Activated T-cell treated with anti-CD3 and anti-CD28 coated beads, Interleukin-2, amount 50 U/mL, for 72 hours (primary cell): ENCODE measurements around the gene GMPR. TPM values are rescaled to one million over a fixed set of nuclear protein-coding genes. Genes with fewer than 3 reads are reported as not detected.
A peak's percentile ranks its signal among the peaks of the same experiment; 100 is the strongest.
"Not testable (repeated sequence)": the region's sequence is repeated elsewhere in the genome, so short reads cannot be mapped to it uniquely, and the experiment has no call there.

Experiments used
- ATAC-seq, 2 donors: fragments of 150-1000 bp; cut with Tn5 transposase; replicated peaks in 1 of 2; 2 replicates each; pipeline ENCODE4 v1.10.0; 2021; ENCODE audit warnings: moderate library complexity in 2 of 2, mild to moderate bottlenecking in 1 of 2
- DNase-seq, 2 donors: peaks; one replicate each; pipeline ENCODE4 v3.0.0; 2021 to 2022; ENCODE audit warnings: mixed read lengths in 1 of 2
- H3K27ac Mint-ChIP-seq: one replicate; pipeline ENCODE4 v1.8.0; 2022; ENCODE audit warnings: mild to moderate bottlenecking, moderate library complexity, mixed read lengths
- H3K27me3 Mint-ChIP-seq: one replicate; pipeline ENCODE4 v1.8.0; 2022; ENCODE audit warnings: low read depth, mixed read lengths
- H3K36me3 Mint-ChIP-seq, 2 donors: one replicate each; pipeline ENCODE4 v1.8.0; 2022; ENCODE audit warnings: mixed read lengths in 2 of 2, mild to moderate bottlenecking in 1 of 2; ENCODE audit not compliant: insufficient read depth in 2 of 2
- H3K4me1 Mint-ChIP-seq: one replicate; pipeline ENCODE4 v1.8.0; 2022; ENCODE audit warnings: low read depth, mixed read lengths
- H3K4me3 Mint-ChIP-seq, 2 donors: one replicate each; pipeline ENCODE4 v1.8.0; 2022; ENCODE audit warnings: mild to moderate bottlenecking in 2 of 2, mixed read lengths in 2 of 2, moderate library complexity in 2 of 2
- H3K9me3 Mint-ChIP-seq, 2 donors: one replicate each; pipeline ENCODE4 v1.8.0; 2022; ENCODE audit warnings: mixed read lengths in 2 of 2
- total RNA-seq, 2 donors: library from RNA; stranded (reverse); gene quantifications; one replicate each; pipeline ENCODE4 v1.2.3, GENCODE V29; 2022

Gene GMPR
- total RNA-seq, 2 donors from 2014 or later = not detected

GRCh38 chr6:16243664-16244063 is 5.3 kb downstream of the GMPR start:
- peaks cover 7% of the 10 kb centered on the region for H3K4me1 Mint-ChIP-seq
- DNase-seq (no peak), ATAC-seq (no peak)
- H3K36me3 Mint-ChIP-seq = no peaks in the 10 kb centered on the region
- no peak overlapping the region for H3K27ac Mint-ChIP-seq
- no peak overlapping the region for H3K4me3 Mint-ChIP-seq
- H3K9me3 Mint-ChIP-seq = no peaks in the 10 kb centered on the region
- H3K27me3 Mint-ChIP-seq = peaks cover 31% of the 10 kb centered on the region

- Mint-ChIP-seq H3K27me3 (peaks cover 24% of the 10 kb centered on the region), H3K36me3 (no peaks in the 10 kb centered on the region), H3K27ac (no peak overlapping the region), H3K4me3 (no peak overlapping the region), H3K9me3 (no peaks in the 10 kb centered on the region), H3K4me1 (no peaks in the 10 kb centered on the region)
- DNase-seq (no peak), ATAC-seq (no peak)
Observed at GRCh38 chr6:16244446-16244845, 6.1 kb downstream of the GMPR start.

- H3K27ac Mint-ChIP-seq = no peak overlapping the region
- H3K4me3 Mint-ChIP-seq = no peak overlapping the region
- no peaks in the 10 kb centered on the region for H3K36me3 Mint-ChIP-seq
- DNase-seq (no peak), ATAC-seq (no peak)
- H3K9me3 Mint-ChIP-seq = no peaks in the 10 kb centered on the region
- peaks cover 19% of the 10 kb centered on the region for H3K27me3 Mint-ChIP-seq
- no peaks in the 10 kb centered on the region for H3K4me1 Mint-ChIP-seq
Observed at GRCh38 chr6:16244869-16245451, 6.6 kb downstream of the GMPR start.

GRCh38 chr6:16248271-16248853 is 10.0 kb downstream of the GMPR start:
- Mint-ChIP-seq H3K27ac (no peak overlapping the region), H3K27me3 (peaks cover 8% of the 10 kb centered on the region)
- ATAC-seq = no peak

GRCh38 chr6:16249971-16250370 is 11.6 kb downstream of the GMPR start:
- no peaks in the 10 kb centered on the region for H3K9me3 Mint-ChIP-seq
- DNase-seq = no peak
- H3K4me1 Mint-ChIP-seq = no peaks in the 10 kb centered on the region
- ATAC-seq = no peak
- H3K27me3 Mint-ChIP-seq = peaks cover 8% of the 10 kb centered on the region
- no peak overlapping the region for H3K27ac Mint-ChIP-seq
- H3K4me3 Mint-ChIP-seq = no peak overlapping the region
- H3K36me3 Mint-ChIP-seq = no peaks in the 10 kb centered on the region

More at GRCh38 chr6:16248271-16248853, 10.0 kb downstream of the GMPR start:
- Mint-ChIP-seq H3K4me3 (no peak overlapping the region), H3K4me1 (no peaks in the 10 kb centered on the region), H3K9me3 (no peaks in the 10 kb centered on the region), H3K36me3 (no peaks in the 10 kb centered on the region)
- DNase-seq = no peak

- Mint-ChIP-seq H3K36me3 (no peaks in the 10 kb centered on the region), H3K9me3 (no peaks in the 10 kb centered on the region), H3K4me3 (no peak overlapping the region), H3K27me3 (peaks cover under 1% of the 10 kb centered on the region), H3K27ac (no peak overlapping the region), H3K4me1 (no peaks in the 10 kb centered on the region)
- DNase-seq (no peak), ATAC-seq (no peak)
Observed at GRCh38 chr6:16251706-16252105, 13.3 kb downstream of the GMPR start.

- Mint-ChIP-seq H3K36me3 (no peaks in the 10 kb centered on the region), H3K9me3 (no peaks in the 10 kb centered on the region), H3K27ac (no peak overlapping the region), H3K27me3 (no peaks in the 10 kb centered on the region), H3K4me1 (peaks cover 2% of the 10 kb centered on the region), H3K4me3 (no peak overlapping the region)
- DNase-seq (no peak), ATAC-seq (peak in 1 of 2 donors; percentile 38)
Observed at GRCh38 chr6:16252686-16253299, 14.4 kb downstream of the GMPR start.

- ATAC-seq (no peak), DNase-seq (no peak)
- Mint-ChIP-seq H3K4me3 (no peak overlapping the region), H3K4me1 (peaks cover 9% of the 10 kb centered on the region), H3K27me3 (no peaks in the 10 kb centered on the region), H3K27ac (no peak overlapping the region), H3K9me3 (no peaks in the 10 kb centered on the region), H3K36me3 (no peaks in the 10 kb centered on the region)
Observed at GRCh38 chr6:16253399-16254144, 15.2 kb downstream of the GMPR start.

- no peaks in the 10 kb centered on the region for H3K36me3 Mint-ChIP-seq
- H3K4me1 Mint-ChIP-seq = peaks cover 10% of the 10 kb centered on the region
- no peak overlapping the region for H3K4me3 Mint-ChIP-seq
- no peak for ATAC-seq
- no peak for DNase-seq
- H3K27me3 Mint-ChIP-seq = no peaks in the 10 kb centered on the region
- H3K9me3 Mint-ChIP-seq = no peaks in the 10 kb centered on the region
- no peak overlapping the region for H3K27ac Mint-ChIP-seq
Observed at GRCh38 chr6:16254535-16254934, 16.1 kb downstream of the GMPR start.

GRCh38 chr6:16256781-16257180 is 18.4 kb downstream of the GMPR start:
- ATAC-seq (no peak), DNase-seq (no peak)
- Mint-ChIP-seq H3K9me3 (no peaks in the 10 kb centered on the region), H3K27me3 (no peaks in the 10 kb centered on the region), H3K36me3 (no peaks in the 10 kb centered on the region), H3K4me3 (no peak overlapping the region), H3K4me1 (peaks cover 10% of the 10 kb centered on the region), H3K27ac (no peak overlapping the region)

GRCh38 chr6:16257999-16258708 is 19.8 kb downstream of the GMPR start:
- H3K36me3 Mint-ChIP-seq = no peaks in the 10 kb centered on the region
- peaks cover 10% of the 10 kb centered on the region for H3K4me1 Mint-ChIP-seq
- ATAC-seq = peak; percentile 55
- DNase-seq = no peak
- H3K9me3 Mint-ChIP-seq = no peaks in the 10 kb centered on the region
- H3K27me3 Mint-ChIP-seq = no peaks in the 10 kb centered on the region
- H3K4me3 Mint-ChIP-seq = no peak overlapping the region
- no peak overlapping the region for H3K27ac Mint-ChIP-seq

- H3K9me3 Mint-ChIP-seq = no peaks in the 10 kb centered on the region
- ATAC-seq = no peak
Observed at GRCh38 chr6:16258709-16259075, 20.3 kb downstream of the GMPR start.

GRCh38 chr6:16259604-16260003 is 21.2 kb downstream of the GMPR start:
- H3K9me3 Mint-ChIP-seq, H3K27ac Mint-ChIP-seq, H3K4me1 Mint-ChIP-seq, DNase-seq, ATAC-seq, H3K36me3 Mint-ChIP-seq, H3K27me3 Mint-ChIP-seq, H3K4me3 Mint-ChIP-seq: not testable (repeated sequence)

More at GRCh38 chr6:16258709-16259075, 20.3 kb downstream of the GMPR start:
- Mint-ChIP-seq H3K27ac (no peak overlapping the region), H3K36me3 (no peaks in the 10 kb centered on the region), H3K27me3 (no peaks in the 10 kb centered on the region), H3K4me3 (no peak overlapping the region), H3K4me1 (peaks cover 10% of the 10 kb centered on the region)
- no peak for DNase-seq
